ENCODE measurements around the gene NANOS2. TPM values are rescaled to one million over a fixed set of nuclear protein-coding genes. Genes with fewer than 3 reads are reported as not detected.

The NANOS2 gene
- total and polyA plus RNA-seq, 8 donors = not detected

- Histone ChIP-seq H3K9me3 (no peaks in the 10 kb centered on the region), H3K36me3 (no peaks in the 10 kb centered on the region), H3K27me3 (peaks cover 0 to 26% of the 10 kb centered on the region in 2 donors), H3K4me1 (peaks cover 2 to 8% of the 10 kb centered on the region in 2 donors), H3K4me3 (no peak overlapping the region), H3K27ac (no peak overlapping the region)
- no peak for DNase-seq
- TF ChIP-seq CTCF (IDR thresholded peaks at IDR 0.05) = no peak
- intact Hi-C loops (cut with DNase I) = no loop called here
- ATAC-seq = no peak
These were observed 14.7 kb upstream of the NANOS2 start for GRCh38 chr19:45929247-45929646.

GRCh38 chr19:45927565-45928261 is 13.1 kb upstream of the NANOS2 start:
- Histone ChIP-seq H3K36me3 (no peaks in the 10 kb centered on the region), H3K4me3 (no peak overlapping the region), H3K4me1 (peaks cover 2 to 8% of the 10 kb centered on the region in 2 donors), H3K27me3 (peaks cover 0 to 16% of the 10 kb centered on the region in 2 donors), H3K27ac (no peak overlapping the region), H3K9me3 (no peaks in the 10 kb centered on the region)
- no peak for TF ChIP-seq CTCF (IDR thresholded peaks at IDR 0.05)
- intact Hi-C loops (cut with DNase I) = no loop called here
- peak; percentile 82 to 91 (median 90) for DNase-seq
- ATAC-seq = peak; percentile 96

GRCh38 chr19:45924891-45925447 is 10.4 kb upstream of the NANOS2 start:
- no peak for ATAC-seq
- Histone ChIP-seq H3K4me3 (no peak overlapping the region), H3K9me3 (no peaks in the 10 kb centered on the region), H3K36me3 (no peaks in the 10 kb centered on the region), H3K27me3 (peaks cover 0 to 9% of the 10 kb centered on the region in 2 donors), H3K4me1 (peaks cover 2 to 8% of the 10 kb centered on the region in 2 donors), H3K27ac (no peak overlapping the region)
- intact Hi-C loops (cut with DNase I) = no loop called here
- no peak for TF ChIP-seq CTCF (IDR thresholded peaks at IDR 0.05)
- no peak for DNase-seq

GRCh38 chr19:45922281-45922680 is 7.7 kb upstream of the NANOS2 start:
- no peak for ATAC-seq
- Histone ChIP-seq H3K4me1 (no peaks in the 10 kb centered on the region), H3K27ac (no peak overlapping the region), H3K4me3 (no peak overlapping the region), H3K9me3 (no peaks in the 10 kb centered on the region), H3K27me3 (peaks cover 0 to 27% of the 10 kb centered on the region in 2 donors), H3K36me3 (no peaks in the 10 kb centered on the region)
- no peak for DNase-seq
- no peak for TF ChIP-seq CTCF (IDR thresholded peaks at IDR 0.05)
- intact Hi-C loops (cut with DNase I) = no loop called here

- no peaks in the 10 kb centered on the region for H3K9me3 ChIP-seq
- no peaks in the 10 kb centered on the region for H3K36me3 ChIP-seq
- H3K27ac ChIP-seq = no peak overlapping the region
- H3K4me3 ChIP-seq = no peak overlapping the region
- no peaks in the 10 kb centered on the region for H3K4me1 ChIP-seq
- TF ChIP-seq CTCF (IDR thresholded peaks at IDR 0.05) = no peak
- ATAC-seq = no peak
- intact Hi-C loops (cut with DNase I) = no loop called here
- DNase-seq = no peak
- peaks cover 0 to 33% of the 10 kb centered on the region in 2 donors for H3K27me3 ChIP-seq
These were observed 5.9 kb upstream of the NANOS2 start for GRCh38 chr19:45920458-45920857.

Data from left lung (tissue), 10 donors.